Activated T-helper 2 cell treated with anti-CD3 and anti-CD28 coated beads, Interferon-gamma antibody, Interleukin-2, Interleukin-4, amounts not matched to agents 10 μg/mL and 5 μg/mL and 100 μg/mL, durations not matched to agents 14 hours and 24 hours and 36 hours (primary cell): Measurements from ENCODE around the gene ZNF513. TPM values are rescaled to one million over a fixed set of nuclear protein-coding genes. Genes with fewer than 3 reads are reported as not detected.
"Not testable (repeated sequence)": the region's sequence is repeated elsewhere in the genome, so short reads cannot be mapped to it uniquely, and the experiment has no call there.

Experiments
- DNase-seq: peaks from one replicate; pipeline ENCODE4 v3.0.0; 2021; ENCODE audit warnings: low spot score
- H3K27ac Mint-ChIP-seq: one replicate; pipeline ENCODE4 v1.8.0; 2021; ENCODE audit warnings: mixed read lengths
- H3K27me3 Mint-ChIP-seq: one replicate; pipeline ENCODE4 v1.8.0; 2021; ENCODE audit warnings: low read depth, mixed read lengths
- H3K36me3 Mint-ChIP-seq: one replicate; pipeline ENCODE4 v1.8.0; 2021; ENCODE audit warnings: low read depth, mixed read lengths
- H3K4me1 Mint-ChIP-seq: one replicate; pipeline ENCODE4 v1.8.0; 2021; ENCODE audit warnings: low read depth, mixed read lengths
- H3K4me3 Mint-ChIP-seq: one replicate; pipeline ENCODE4 v1.8.0; 2021; ENCODE audit warnings: low read depth, mild to moderate bottlenecking, moderate library complexity, mixed read lengths
- H3K9me3 Mint-ChIP-seq: one replicate; pipeline ENCODE4 v1.8.0; 2021; ENCODE audit warnings: mixed read lengths
- intact Hi-C: fragments of 100-400 bp; cut with micrococcal nuclease; formaldehyde crosslinking; loops from one replicate; pipeline ENCODE4 v1.15.1; 2023
- total RNA-seq: library from RNA; stranded (reverse); gene quantifications from 2 replicates; pipeline ENCODE4 v1.2.3, GENCODE V29; 2022

Gene ZNF513, protein sequence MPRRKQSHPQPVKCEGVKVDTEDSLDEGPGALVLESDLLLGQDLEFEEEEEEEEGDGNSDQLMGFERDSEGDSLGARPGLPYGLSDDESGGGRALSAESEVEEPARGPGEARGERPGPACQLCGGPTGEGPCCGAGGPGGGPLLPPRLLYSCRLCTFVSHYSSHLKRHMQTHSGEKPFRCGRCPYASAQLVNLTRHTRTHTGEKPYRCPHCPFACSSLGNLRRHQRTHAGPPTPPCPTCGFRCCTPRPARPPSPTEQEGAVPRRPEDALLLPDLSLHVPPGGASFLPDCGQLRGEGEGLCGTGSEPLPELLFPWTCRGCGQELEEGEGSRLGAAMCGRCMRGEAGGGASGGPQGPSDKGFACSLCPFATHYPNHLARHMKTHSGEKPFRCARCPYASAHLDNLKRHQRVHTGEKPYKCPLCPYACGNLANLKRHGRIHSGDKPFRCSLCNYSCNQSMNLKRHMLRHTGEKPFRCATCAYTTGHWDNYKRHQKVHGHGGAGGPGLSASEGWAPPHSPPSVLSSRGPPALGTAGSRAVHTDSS
- 11.7 and 12.8 TPM in 2 replicates for total RNA-seq

DNA sequence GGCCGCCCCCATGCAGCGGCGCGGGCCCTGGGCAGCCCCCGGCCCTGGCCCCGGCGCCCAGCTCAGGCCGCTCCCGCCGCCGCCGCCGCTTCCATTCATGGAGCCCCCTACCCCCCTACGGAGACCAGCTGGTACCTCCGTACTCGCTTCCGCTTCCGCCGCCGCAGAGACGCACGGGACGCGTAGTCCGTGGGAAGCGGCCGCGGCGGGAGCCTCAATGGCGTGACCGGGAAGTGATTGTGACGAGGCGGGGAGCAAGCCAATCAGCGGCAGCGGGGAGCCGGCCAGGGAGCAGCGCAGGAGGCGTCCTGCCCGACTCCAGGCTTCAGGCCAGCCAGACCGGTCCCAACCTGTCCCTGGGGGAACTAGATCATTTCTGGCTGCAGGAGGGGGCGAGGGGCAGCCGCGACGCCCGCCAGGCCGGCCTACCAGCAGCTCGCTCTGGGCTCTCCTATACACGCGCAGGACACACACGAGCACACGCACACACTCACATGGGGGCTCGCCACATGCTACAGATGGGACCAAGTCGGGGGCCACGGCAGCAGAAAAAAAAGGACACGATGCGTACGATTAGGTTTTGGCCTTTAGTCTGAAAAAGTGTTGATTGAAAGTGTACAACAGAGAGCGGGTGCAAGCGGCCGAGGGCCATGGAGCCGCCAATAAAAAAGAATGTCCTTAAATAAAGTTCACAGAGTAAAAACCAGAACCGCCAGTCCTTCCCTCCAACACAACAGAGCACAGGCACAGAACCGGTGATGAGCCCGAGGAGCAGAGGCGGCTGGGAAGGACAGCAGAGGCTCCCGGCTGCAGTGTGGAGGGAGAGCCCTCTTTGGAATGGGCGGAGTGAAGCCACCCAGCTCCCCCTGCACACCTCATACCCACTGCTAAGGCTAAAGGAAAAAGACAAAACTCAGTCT lies at the start of gene ZNF513:
ZNF513 (minus strand) TSS at position 109 of the 920 bp plus-strand sequence. CDS start 208 bp downstream, outside the sequence.
- peaks cover 18% of the 10 kb centered on the region for H3K4me1 Mint-ChIP-seq

DNA sequence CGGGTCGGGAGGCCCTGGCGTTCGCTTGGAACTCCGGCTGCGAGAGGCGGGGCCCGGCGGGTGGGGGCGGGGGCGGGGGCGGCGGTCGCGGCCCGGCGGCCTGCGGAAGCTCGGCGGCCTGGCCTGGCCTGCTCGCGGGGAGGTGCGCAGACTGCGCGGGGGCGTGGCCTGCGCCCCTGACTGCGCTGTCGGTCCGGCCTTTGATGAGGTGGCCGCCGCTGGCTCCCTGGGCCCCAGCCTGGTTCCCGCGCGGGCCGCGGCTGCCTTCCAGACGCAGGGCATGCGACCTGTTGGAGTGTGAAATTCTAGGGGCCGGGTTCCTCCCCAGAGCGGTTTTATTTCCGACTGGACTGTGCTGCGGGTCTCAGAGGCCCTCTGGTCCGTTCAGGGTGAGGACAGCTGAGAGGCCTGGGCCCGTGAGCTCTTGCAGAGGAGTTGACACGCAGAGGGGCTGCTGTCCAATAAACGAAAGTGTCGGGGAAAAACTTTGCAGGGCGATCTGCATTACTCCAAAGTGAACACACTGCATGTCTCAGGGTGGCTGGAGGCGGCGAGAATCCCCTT lies 48.5 kb upstream of the ZNF513 start:
- H3K27me3 Mint-ChIP-seq, result no peaks in the 10 kb centered on the region
- intact Hi-C loops, result loop anchor here (1.0 to 5.0 kb wide), 7 partner anchors 20 to 253 kb away; partner anchors contain the start of genes CCDC121, EIF2B4, GPN1 and GTF3C2
- no peaks in the 10 kb centered on the region for H3K9me3 Mint-ChIP-seq
- DNase-seq, result peak; percentile 76
- peak overlapping the region; percentile 98 for H3K4me3 Mint-ChIP-seq
- H3K27ac Mint-ChIP-seq, result peak overlapping the region; percentile 98
- H3K36me3 Mint-ChIP-seq, result peaks cover 20% of the 10 kb centered on the region
- peaks cover 25% of the 10 kb centered on the region for H3K4me1 Mint-ChIP-seq

More for the DNA sequence above, at the start of gene ZNF513:
- Mint-ChIP-seq H3K4me3 (peak within 1 kb of the TSS; percentile 86), H3K27me3 (no peaks in the 10 kb centered on the region), H3K36me3 (peaks cover 89% of the 10 kb centered on the region), H3K27ac (peak within 1 kb of the TSS; percentile 92), H3K9me3 (no peaks in the 10 kb centered on the region)
- intact Hi-C loops, result loop anchor here (1.0 kb wide), 1 partner anchor 11 kb away; the partner anchor contains the start of genes EIF2B4 and SNX17
- peak; percentile 84 for DNase-seq

GRCh38 chr2:27428213-27428977 lies 47.9 kb upstream of the ZNF513 start, which contains the start of gene NRBP1:
NRBP1 (plus strand) TSS chr2:27428631; CDS start chr2:27433274, 4,643 bp downstream.
- peaks cover 13% of the 10 kb centered on the region for H3K36me3 Mint-ChIP-seq
- H3K4me3 Mint-ChIP-seq, result peak within 1 kb of the TSS; percentile 98
- H3K9me3 Mint-ChIP-seq, result no peaks in the 10 kb centered on the region
- peaks cover 25% of the 10 kb centered on the region for H3K4me1 Mint-ChIP-seq
- H3K27me3 Mint-ChIP-seq, result no peaks in the 10 kb centered on the region
- peak; percentile 91 for DNase-seq
- peak within 1 kb of the TSS; percentile 98 for H3K27ac Mint-ChIP-seq
- intact Hi-C loops, result loop anchor here (1.0 to 5.0 kb wide), 7 partner anchors 19 to 254 kb away; partner anchors contain the start of genes CCDC121, EIF2B4, GPN1 and GTF3C2

- no peaks in the 10 kb centered on the region for H3K27me3 Mint-ChIP-seq
- peaks cover 25% of the 10 kb centered on the region for H3K4me1 Mint-ChIP-seq
- DNase-seq, result no peak
- H3K36me3 Mint-ChIP-seq, result peaks cover 8% of the 10 kb centered on the region
- H3K27ac Mint-ChIP-seq, result peak overlapping the region; percentile 96
- H3K9me3 Mint-ChIP-seq, result no peaks in the 10 kb centered on the region
- peak overlapping the region; percentile 97 for H3K4me3 Mint-ChIP-seq
- intact Hi-C loops, result loop anchor here (1.0 to 5.0 kb wide), 7 partner anchors 19 to 254 kb away; partner anchors contain the start of genes CCDC121, EIF2B4, GPN1 and GTF3C2
Measured at GRCh38 chr2:27427863-27428212, 47.3 kb upstream of the ZNF513 start.

- H3K27me3 Mint-ChIP-seq, H3K27ac Mint-ChIP-seq, H3K36me3 Mint-ChIP-seq, H3K9me3 Mint-ChIP-seq, DNase-seq, H3K4me3 Mint-ChIP-seq: not testable (repeated sequence)
- intact Hi-C loops, result loop anchor here (5.0 kb wide), 2 partner anchors 53 to 257 kb away; partner anchors contain the start of genes EIF2B4 and SNX17
- H3K4me1 Mint-ChIP-seq, result peaks cover 13% of the 10 kb centered on the region
Measured at GRCh38 chr2:27425039-27425438, 44.5 kb upstream of the ZNF513 start.

- no peaks in the 10 kb centered on the region for H3K36me3 Mint-ChIP-seq
- no peak overlapping the region for H3K27ac Mint-ChIP-seq
- H3K27me3 Mint-ChIP-seq, result peaks cover 5% of the 10 kb centered on the region
Measured at GRCh38 chr2:27422958-27423357, 42.4 kb upstream of the ZNF513 start.

DNA sequence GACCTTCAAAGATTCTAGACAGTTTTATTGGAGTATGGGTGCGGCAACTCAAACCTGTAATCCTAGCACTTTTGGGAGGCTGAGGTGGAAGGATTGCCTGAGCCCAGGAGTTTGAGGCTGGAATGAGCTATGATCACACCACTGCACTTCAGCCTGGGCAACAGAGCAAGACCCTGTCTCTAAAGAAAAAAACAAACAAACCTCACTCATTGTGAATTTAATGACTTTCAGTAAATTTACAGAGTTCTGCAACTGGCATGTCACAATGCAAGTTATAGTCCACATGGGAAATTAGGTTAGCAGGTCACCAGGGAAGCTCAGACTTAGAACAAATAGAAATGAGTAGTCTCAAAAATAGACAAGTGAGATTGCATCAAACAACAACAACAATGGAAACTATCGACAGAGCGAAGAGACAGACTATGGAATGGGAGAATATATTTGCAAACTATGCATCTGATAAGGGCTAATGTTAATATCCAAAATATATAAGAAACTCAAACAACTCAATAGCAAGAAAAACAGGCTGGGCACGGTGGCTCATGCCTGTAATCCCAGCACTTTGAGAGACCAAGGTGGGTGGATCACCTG lies 41.2 kb upstream of the ZNF513 start:
- no peak overlapping the region for H3K4me3 Mint-ChIP-seq
- intact Hi-C loops, result no loop called here
- no peaks in the 10 kb centered on the region for H3K4me1 Mint-ChIP-seq
- no peaks in the 10 kb centered on the region for H3K36me3 Mint-ChIP-seq
- DNase-seq, result no peak
- peaks cover 5% of the 10 kb centered on the region for H3K27me3 Mint-ChIP-seq
- no peaks in the 10 kb centered on the region for H3K9me3 Mint-ChIP-seq
- no peak overlapping the region for H3K27ac Mint-ChIP-seq

More at GRCh38 chr2:27422958-27423357, 42.4 kb upstream of the ZNF513 start:
- no peak overlapping the region for H3K4me3 Mint-ChIP-seq
- peaks cover 5% of the 10 kb centered on the region for H3K4me1 Mint-ChIP-seq
- no peaks in the 10 kb centered on the region for H3K9me3 Mint-ChIP-seq
- no peak for DNase-seq
- intact Hi-C loops, result no loop called here

- Mint-ChIP-seq H3K27me3 (peaks cover 5% of the 10 kb centered on the region), H3K27ac (no peak overlapping the region), H3K4me3 (no peak overlapping the region), H3K36me3 (no peaks in the 10 kb centered on the region), H3K4me1 (no peaks in the 10 kb centered on the region), H3K9me3 (no peaks in the 10 kb centered on the region)
- no peak for DNase-seq
- intact Hi-C loops, result no loop called here
Measured at GRCh38 chr2:27420996-27421395, 40.5 kb upstream of the ZNF513 start.

DNA sequence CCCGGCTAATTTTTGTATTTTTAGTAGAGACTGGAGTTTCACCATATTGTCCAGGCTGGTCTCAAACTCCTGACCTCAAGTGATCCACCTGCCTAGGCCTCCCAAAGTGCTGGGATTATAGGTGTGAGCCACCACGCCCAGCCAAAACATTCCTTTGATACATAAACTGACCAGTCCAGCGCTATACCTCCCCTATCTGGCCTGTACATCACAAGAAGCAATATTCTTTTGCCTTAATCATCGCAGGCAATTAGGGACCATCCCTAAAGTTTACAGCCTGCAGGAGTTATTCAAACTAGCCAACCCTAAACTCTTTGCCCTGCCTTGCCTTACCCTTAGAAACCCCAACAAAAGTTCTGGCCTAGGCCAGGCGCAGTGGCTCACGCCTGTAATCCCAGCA lies 35.6 kb upstream of the ZNF513 start:
- peaks cover 6% of the 10 kb centered on the region for H3K27me3 Mint-ChIP-seq
- no peaks in the 10 kb centered on the region for H3K36me3 Mint-ChIP-seq
- no peak overlapping the region for H3K4me3 Mint-ChIP-seq
- DNase-seq, result no peak
- no peaks in the 10 kb centered on the region for H3K4me1 Mint-ChIP-seq
- intact Hi-C loops, result no loop called here
- no peak overlapping the region for H3K27ac Mint-ChIP-seq
- H3K9me3 Mint-ChIP-seq, result no peaks in the 10 kb centered on the region

DNA sequence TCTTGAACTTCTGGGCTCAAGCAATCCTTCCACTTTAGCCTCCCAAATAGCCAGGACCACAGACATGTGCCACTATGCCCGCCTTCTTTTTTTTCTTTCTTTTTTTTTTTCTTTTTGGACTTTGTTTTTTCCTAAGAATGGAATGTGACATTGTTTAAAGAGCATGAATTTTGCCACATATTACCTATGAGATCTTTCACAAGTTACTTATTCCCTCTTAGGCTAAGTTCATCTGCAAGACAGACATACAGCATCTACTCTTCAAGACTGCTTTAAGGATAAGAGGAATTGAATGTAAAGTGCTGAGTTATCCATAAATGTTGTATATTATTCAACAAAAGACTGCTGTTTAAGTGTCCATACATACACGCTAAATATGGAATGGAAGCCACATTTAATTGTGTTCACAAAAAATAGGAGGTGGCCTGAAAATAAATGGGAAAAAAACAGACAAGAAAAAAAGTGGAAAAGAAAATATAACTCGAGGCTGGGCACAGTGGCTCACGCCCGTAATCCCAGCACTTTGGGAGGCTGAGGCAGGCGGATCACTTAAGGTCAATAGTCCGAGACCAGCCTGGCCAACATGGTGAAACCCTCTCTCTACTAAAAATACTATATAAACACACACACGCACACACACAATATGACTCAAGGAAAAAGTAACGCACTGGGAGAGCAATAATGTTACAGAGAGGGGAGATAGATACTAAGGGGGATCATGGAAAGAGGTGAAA lies 32.1 kb upstream of the ZNF513 start:
- H3K9me3 Mint-ChIP-seq, result no peaks in the 10 kb centered on the region
- H3K36me3 Mint-ChIP-seq, result peaks cover 6% of the 10 kb centered on the region
- H3K4me1 Mint-ChIP-seq, result peaks cover 13% of the 10 kb centered on the region
- H3K27me3 Mint-ChIP-seq, result peaks cover 5% of the 10 kb centered on the region
- DNase-seq, result no peak
- H3K27ac Mint-ChIP-seq, result no peak overlapping the region
- intact Hi-C loops, result no loop called here
- H3K4me3 Mint-ChIP-seq, result no peak overlapping the region
